HG03280 (cell line): ENCODE results near the gene RNF10.
"Not testable (repeated sequence)": the region's sequence is repeated elsewhere in the genome, so short reads cannot be mapped to it uniquely, and the experiment has no call there.

Experiments used
- ATAC-seq: cut with Tn5 transposase; IDR thresholded peaks from one replicate; pipeline ENCODE4 v1.9.1; 2021; ENCODE audit warnings: mild to moderate bottlenecking, moderate library complexity; ENCODE audit not compliant: unreplicated experiment

Gene RNF10

DNA sequence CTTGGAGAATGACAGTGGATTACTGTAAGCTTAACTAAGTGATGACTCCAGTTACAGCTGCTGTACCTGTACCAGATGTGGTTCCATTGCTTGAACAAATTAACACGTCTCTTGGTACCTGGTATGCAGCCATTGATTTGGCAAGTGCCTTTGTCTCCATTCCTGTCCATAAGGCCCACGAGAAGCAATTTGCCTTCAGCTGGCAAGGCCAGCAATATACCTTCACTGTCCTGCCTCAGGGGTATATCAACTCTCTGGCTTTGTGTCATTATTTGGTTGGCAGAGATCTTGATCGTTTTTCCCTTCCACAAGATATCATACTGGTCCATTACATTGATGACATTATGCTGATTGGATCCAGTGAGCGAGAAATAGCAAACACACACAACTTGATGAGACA, 76.4 kb downstream of the RNF10 start:
- no peak for ATAC-seq

DNA sequence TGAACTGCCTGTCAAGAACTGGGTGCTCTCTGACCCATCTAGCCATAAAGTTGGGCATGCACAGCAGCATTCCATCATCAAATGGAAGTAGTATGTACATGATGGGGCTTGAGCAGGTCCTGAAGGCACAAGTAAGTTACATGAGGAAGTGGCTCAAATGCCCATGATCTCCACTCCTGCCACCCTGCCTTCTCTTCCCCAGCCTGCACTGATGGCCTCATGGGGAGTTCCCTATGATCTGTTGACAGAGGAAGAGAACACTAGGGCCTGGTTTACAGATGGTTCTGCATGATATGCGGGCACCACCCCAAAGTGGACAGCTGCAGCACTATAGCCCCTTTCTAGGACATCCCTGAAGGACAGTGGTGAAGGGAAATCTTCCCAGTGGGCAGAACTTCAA, 77.4 kb downstream of the RNF10 start:
- ATAC-seq = not testable (repeated sequence)

DNA sequence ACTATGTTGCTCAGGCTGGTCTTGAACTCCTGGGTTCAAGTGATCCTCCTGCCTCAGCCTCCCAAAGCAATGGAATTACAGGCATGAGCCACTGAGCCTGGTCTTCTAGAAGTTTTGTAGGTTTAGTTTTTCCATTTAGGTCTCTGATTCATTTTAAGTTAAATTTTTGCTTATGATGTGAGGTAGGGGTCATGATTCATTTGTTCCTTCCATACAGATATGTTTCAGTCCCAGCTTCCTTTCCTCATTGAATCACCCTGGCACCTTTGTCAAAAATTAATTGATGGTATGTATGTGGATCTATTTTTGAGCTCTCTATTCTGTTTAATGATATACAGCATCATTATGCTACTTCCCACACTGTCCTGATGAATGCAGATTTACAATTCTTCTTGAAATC, 80.7 kb downstream of the RNF10 start:
- no peak for ATAC-seq

DNA sequence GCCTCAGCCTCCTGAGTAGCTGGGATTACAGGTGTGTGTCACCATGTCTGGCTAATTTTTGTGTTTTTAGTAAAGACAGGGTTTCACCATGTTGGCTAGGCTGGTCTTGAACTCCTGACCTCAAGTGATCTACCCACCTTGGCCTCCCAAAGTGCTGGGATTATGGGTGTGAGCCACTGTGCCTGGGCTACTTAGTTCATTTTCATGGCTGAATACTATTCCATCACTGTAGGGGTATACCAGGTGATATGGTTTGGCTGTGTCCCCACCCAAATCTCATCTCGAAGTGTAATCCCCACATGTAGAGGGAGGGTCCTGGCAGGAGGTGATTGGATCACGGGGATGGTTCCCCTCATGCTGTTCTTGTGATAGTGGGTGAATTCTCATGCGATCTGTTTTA, 83.0 kb downstream of the RNF10 start:
- not testable (repeated sequence) for ATAC-seq

DNA sequence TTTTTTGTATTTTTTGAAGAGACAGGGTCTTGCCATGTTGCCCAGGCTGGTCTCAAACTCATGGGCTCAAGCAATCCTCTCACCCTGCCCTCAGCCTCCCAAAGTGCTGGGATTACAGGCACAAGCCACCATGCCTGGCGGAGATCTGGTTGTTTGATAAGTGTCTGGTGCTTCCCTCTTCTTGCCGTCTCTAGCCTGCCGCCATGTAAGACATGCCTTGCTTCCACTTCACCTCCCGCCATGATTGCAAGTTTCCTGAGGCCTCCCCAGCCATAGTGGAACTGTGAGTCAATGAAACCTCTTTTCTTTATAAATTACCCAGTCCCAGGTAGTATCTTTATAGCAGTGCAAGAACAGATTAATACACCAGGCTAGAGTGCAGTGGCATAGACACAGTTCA, 83.6 kb downstream of the RNF10 start:
- not testable (repeated sequence) for ATAC-seq

DNA sequence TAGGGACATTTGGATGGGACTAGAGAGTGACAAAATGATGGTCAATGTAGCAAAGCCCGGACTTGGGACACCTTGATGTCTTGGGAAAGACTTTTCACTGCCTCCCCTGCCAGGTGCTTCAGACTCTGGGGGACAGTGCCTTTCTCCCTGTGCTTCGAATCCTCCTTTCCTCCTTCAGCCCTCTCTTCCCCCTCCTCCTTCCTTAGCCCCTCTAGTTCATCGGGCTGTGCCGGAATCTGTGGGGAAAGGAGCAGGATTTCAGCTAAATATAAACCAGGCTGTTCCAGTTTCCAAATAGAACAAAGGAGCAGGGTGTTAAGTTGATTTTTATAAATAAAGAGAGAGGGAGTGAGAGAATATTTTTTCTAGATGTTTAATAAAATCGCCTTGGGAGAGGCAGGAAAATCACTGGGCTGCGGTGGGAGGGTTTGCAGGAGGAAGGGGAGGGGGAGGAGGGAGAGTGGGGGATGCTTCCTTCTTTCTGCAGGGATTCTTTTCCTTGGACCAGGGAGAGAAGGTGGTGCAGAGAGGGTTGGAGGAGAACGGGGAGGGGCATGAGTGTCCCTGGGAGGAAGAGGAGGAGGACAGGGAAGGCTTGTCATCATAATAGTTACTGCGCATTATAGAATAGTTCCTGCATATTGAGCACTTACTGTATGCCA, 84.9 kb downstream of the RNF10 start:
- no peak for ATAC-seq

DNA sequence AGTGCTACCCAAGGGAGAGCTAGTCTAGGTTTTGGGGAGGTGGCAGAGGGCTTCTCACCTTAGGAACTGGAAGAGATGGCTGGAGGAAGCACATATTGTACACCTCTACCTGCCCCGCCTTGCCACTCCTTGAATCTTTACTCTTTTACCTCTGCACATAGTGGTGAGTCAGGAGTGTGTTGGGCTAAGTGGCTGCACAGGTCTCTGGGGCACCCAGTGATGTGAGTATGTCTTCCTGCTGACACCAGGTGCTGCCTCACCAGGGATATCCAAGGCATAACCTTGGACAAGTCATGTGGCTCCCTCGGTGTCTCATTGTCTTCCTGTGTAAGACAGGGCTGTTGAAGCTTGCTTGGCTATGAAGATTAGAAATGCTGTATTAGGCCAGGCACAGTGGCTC, 86.5 kb downstream of the RNF10 start:
- no peak for ATAC-seq

DNA sequence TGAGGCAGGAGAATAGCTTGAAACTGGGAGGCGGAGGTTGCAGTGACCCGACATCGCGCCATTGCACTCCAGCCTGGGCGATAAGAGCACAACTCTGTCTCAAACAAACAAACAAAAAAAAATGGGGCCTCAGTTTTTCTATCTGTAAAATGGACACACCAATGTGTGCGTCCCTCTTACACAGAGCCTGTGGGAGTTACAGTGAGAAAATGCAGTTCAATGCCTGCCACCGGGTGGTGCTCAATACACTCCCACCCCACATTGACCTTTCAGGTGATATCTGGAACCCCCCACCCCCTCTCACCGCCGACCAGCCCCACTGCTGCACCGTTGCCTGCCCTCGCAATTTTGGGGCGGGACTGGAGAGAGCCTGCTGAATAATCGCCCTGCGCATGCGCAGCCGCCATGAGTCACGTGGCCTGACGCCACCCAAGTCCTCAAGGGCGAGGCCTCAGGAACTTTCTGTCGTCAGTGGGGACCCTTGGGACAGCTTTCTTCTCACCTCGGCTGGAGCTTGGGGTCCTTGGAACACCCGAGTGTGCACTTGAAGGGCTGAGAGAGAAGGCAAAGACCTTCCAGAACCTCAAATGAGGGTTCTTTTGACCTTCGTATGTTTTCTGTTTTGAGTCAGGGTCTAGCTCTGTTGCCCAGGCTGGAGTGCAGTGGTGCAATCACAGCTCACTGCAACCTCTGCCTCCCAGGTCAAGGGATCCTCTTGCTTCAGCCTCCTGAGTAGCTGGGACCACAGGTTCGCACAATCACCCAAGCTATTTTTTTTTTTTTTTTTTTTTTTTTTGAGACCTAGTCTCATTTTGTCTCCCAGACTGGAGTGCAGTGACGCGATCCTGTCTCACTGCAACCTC, 91.6 kb downstream of the RNF10 start:
- no peak for ATAC-seq
